Hematopoietic multipotent progenitor cell treated with erythropoietin and hydrocortisone succinate and interleukin-3 and kit ligand, for 4 days (in vitro differentiated cells): ENCODE data around the gene PDLIM3.

Experiments
- DNase-seq: peaks from one replicate; pipeline ENCODE4 v3.0.0-alpha.2; 2015

Gene PDLIM3

DNA sequence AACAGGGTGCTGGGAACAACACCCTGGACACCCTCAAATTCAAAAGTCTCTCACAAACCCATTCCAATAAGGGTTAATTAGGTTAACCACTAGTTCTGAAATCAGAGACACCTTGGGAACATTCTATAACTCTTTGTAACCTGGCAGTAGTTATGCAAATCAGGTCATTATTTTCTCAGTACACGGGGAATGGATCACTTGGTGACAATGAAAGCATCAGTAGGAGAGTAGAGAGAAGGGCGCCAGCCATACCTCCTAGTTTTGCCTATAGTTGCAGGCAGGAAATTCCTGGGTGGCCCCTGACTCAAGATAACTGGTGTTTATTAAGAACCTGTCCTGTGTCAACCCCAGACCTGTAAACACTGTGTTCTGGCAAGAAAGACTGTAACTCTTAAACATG lies 66.3 kb downstream of the PDLIM3 start:
- no peak for DNase-seq

DNA sequence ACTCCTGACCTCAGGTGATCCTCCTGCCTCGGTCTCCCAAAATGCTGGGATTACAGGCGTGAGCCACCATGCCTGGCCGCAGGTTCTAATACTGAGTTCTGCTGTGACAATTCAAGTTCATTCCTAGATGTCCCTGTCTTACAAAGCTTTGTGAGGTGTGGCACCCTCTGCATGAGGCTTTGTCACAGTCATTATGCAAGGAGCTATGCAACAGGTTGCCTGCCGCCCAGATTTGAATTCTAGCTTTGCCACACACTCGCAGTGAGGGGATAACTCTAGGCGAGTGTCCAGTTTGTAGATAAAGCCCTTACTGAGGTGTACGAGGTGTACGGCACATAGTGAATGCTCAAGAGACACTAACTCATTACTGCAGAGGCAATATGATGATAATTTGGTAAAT lies 67.3 kb downstream of the PDLIM3 start:
- DNase-seq: no peak

DNA sequence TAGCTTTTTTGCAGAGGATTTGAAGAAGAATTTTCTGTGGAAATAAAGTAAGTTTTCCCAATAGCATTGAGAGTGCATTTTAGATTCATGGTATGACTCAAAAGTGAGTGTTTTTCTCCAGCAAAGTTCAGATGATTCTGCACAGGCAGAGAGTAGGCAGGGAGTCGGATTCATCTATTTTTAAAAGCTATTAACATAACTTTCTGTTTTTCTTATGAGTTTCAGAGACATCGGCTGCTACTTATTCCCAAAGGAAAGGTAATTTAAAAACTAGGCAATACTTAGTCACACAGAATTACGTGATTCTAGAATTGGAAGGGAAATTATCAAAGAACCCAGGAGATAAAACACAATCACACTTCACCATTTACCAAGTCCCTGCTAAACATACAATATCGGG lies 68.2 kb downstream of the PDLIM3 start:
- no peak for DNase-seq

DNA sequence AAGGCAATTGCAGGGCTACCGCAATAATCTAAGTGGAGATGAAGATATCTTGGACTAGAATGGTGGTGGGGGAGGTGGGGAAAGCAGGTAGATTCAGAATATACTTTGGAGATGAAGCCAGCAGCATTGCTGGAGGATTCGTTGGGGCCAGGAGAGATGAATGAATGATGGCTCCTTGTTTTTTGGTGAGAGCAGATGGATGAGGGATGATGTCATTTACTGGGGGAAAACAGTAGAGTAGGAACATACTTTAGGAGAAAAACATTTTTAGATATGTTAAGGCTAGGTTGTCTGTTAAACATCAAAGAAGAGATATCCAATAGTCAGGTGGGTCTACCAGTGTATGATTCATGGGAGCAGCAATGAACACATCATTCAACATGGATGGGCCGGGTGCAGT lies 69.6 kb downstream of the PDLIM3 start:
- DNase-seq: no peak

DNA sequence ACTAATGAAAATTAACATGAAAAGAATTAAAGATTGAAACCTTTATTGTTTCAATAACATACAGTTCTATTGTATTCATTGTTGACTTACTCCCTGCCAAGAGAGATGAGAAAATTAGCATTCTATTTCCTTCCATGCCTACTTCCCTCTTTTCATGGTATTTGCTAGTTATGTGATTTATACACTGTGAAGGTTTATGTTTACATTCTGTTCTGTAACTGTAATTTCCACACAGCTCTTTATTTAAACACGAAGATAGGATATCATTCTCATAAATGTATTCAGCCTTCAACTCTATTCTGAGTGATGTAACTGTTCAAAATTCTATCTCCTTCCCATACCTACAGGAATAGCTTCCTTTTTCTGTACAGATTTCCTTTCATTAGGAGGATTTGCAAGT lies 70.4 kb downstream of the PDLIM3 start:
- DNase-seq: no peak

DNA sequence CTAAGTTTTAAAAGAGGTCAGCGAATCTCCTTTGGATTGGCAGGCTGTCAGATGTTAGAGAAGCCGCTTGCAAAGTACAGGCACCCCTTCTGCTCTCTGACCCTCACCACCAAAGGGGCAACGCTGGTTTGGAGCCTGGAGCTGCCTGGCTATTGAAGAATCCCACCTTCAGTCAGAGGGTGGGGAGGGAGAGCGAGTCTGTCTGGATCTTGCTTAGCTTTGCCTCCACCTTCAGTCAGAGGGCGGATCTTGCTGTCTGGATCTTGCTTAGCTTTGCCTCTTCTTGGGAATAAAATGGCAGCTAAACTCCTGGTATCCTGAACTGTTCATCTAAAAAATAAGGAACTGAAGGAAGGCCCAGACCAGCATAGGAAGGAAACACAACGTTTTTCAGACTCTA lies 71.1 kb downstream of the PDLIM3 start:
- DNase-seq: no peak

DNA sequence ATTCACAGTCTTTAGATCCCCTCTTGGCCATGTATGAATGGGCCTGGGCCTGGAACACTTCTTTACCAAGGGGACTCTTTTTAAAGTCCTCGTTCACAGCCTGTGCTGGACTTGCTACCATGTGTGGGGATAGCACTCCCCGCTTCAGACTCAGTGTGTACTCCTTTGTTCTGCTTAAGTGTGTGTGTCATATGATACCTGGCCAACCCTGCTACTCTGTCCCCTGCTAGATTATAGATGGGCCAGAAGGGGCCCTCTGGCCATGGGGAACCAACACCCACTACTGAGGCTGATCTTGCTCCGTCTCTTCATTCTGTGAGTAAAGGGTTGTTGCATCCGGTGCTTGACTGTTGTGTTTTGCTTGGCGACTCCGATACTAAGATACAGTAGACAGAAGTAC lies 71.8 kb downstream of the PDLIM3 start:
- DNase-seq: no peak

GRCh38 chr4:185461565-185461964 lies 73.7 kb downstream of the PDLIM3 start:
- no peak for DNase-seq

GRCh38 chr4:185457136-185457535 lies 78.2 kb downstream of the PDLIM3 start:
- DNase-seq: no peak

DNA sequence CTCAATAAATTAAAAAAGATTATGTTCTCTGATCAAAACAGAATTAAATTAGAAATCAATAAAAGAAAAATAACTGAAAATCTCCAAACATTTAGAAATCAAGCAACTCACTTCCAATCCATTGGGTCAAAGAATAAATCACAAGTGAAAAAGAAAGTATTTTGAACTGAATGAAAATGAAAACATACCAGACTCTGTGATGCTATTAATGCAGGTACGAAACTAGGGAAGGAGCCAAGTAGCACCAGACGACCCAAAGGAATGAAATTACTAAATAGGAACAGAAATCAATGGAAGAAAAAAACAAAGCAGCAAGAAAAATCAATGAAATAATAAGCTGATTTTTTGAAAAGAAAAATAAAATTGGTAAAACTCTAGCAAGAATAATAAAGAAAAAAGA lies 79.2 kb downstream of the PDLIM3 start:
- no peak for DNase-seq
